GDM1 (cell line): Measurements from ENCODE around the gene PPDPF.
A peak's percentile ranks its signal among the peaks of the same experiment; 100 is the strongest.
"Not testable (repeated sequence)": the region's sequence is repeated elsewhere in the genome, so short reads cannot be mapped to it uniquely, and the experiment has no call there.

Experiments used
- DNase-seq: peaks from one replicate; lab custom pipeline; 2025; lab: John Stamatoyannopoulos, UW

Gene PPDPF

GRCh38 chr20:63551068-63551467 is 30.5 kb downstream of the PPDPF start:
- no peak for DNase-seq

- peak; percentile 54 for DNase-seq
Observed at GRCh38 chr20:63552481-63553249, 32.1 kb downstream of the PPDPF start.

GRCh38 chr20:63553251-63553932 is 32.8 kb downstream of the PPDPF start:
- DNase-seq, result peak; percentile 89

- DNase-seq, result peak; percentile 37
Observed at GRCh38 chr20:63553933-63554290, 33.3 kb downstream of the PPDPF start, which contains the start of gene FNDC11. Gene FNDC11, plus strand, starts transcription at chr20:63554159. Its CDS starts 1,505 bp downstream, at chr20:63555664.

- no peak for DNase-seq
Observed at GRCh38 chr20:63554361-63555278, 34.1 kb downstream of the PPDPF start.

GRCh38 chr20:63555661-63556381 is 35.3 kb downstream of the PPDPF start:
- no peak for DNase-seq

- no peak for DNase-seq
Observed at GRCh38 chr20:63556873-63557478, 36.4 kb downstream of the PPDPF start.

GRCh38 chr20:63557481-63557891 is 36.9 kb downstream of the PPDPF start:
- DNase-seq, result no peak

GRCh38 chr20:63558804-63559484 is 38.4 kb downstream of the PPDPF start:
- DNase-seq, result no peak

- DNase-seq, result not testable (repeated sequence)
Observed at GRCh38 chr20:63559485-63560332, 39.1 kb downstream of the PPDPF start.

- no peak for DNase-seq
Observed at GRCh38 chr20:63560333-63560805, 39.8 kb downstream of the PPDPF start.

GRCh38 chr20:63560856-63561609 is 40.5 kb downstream of the PPDPF start:
- no peak for DNase-seq

GRCh38 chr20:63561624-63562396 is 41.2 kb downstream of the PPDPF start:
- no peak for DNase-seq

- no peak for DNase-seq
Observed at GRCh38 chr20:63562461-63563224, 42.1 kb downstream of the PPDPF start.

GRCh38 chr20:63563225-63563935 is 42.8 kb downstream of the PPDPF start:
- DNase-seq, result no peak

GRCh38 chr20:63564036-63564810 is 43.7 kb downstream of the PPDPF start:
- DNase-seq, result no peak
